ENCODE measurements around the gene NID2.

GRCh38 chr14:52005625-52006024, 63.2 kb downstream of the NID2 start:
- TF ChIP-seq CTCF (conservative IDR thresholded peaks at IDR 0.05; ENCODE audit: low read depth, low read length) (no peak), EZH2 (IDR thresholded peaks at IDR 0.05; ENCODE audit: borderline replicate concordance, low read depth, low read length, poor library complexity, severe bottlenecking) (no peak)

Data from A673 (cell line).